Neural cell (in vitro differentiated cells): ENCODE results near the gene TULP1. TPM values are rescaled to one million over a fixed set of nuclear protein-coding genes. Genes with fewer than 3 reads are reported as not detected.

Experiments
- H2AFZ ChIP-seq: fragments of 200-600, 300-800 bp; sonication (generic), shearing (Covaris generic); 2 replicates; pipeline ENCODE4 v1.6.0; 2014; ENCODE audit warnings: low read depth, mild to moderate bottlenecking, antibody characterized with exemption, low read length, moderate library complexity
- H3F3A ChIP-seq: fragments of 200-600 bp; shearing (Covaris generic); 2 replicates; pipeline ENCODE4 v1.6.1; 2016; ENCODE audit warnings: mild to moderate bottlenecking, moderate library complexity, mixed read lengths, antibody characterized with exemption, low read length; ENCODE audit not compliant: insufficient read depth, poor library complexity, severe bottlenecking
- H3K27ac ChIP-seq: fragments of 200-600, 300-800 bp; sonication (generic), shearing (Covaris generic); 2 replicates; pipeline ENCODE4 v1.5.1; 2014; ENCODE audit warnings: mild to moderate bottlenecking, low read length, moderate library complexity
- H3K27me3 ChIP-seq: fragments of 300-800, 200-600 bp; sonication (generic), shearing (Covaris generic); 2 replicates; pipeline ENCODE4 v1.6.0; 2014; ENCODE audit warnings: mild to moderate bottlenecking, low read depth, low read length, moderate library complexity; ENCODE audit not compliant: insufficient read depth
- H3K36me3 ChIP-seq: fragments of 300-800, 200-600 bp; sonication (generic), shearing (Covaris generic); 2 replicates; pipeline ENCODE4 v1.5.1; 2014; ENCODE audit warnings: mild to moderate bottlenecking, antibody characterized with exemption, low read length, moderate library complexity; ENCODE audit not compliant: insufficient read depth
- H3K4me2 ChIP-seq: fragments of 300-800, 200-600 bp; sonication (generic), shearing (Covaris generic); 2 replicates; pipeline ENCODE4 v1.6.0; 2014; ENCODE audit warnings: mild to moderate bottlenecking, low read length
- H3K4me3 ChIP-seq: fragments of 300-800, 200-600 bp; sonication (generic), shearing (Covaris generic); 2 replicates; pipeline ENCODE4 v1.5.1; 2014; ENCODE audit warnings: mild to moderate bottlenecking, low read length, moderate library complexity
- H3K79me2 ChIP-seq: fragments of 200-600 bp; shearing (Covaris generic); replicated peaks from 2 replicates; pipeline ENCODE4 v1.6.0; 2014; ENCODE audit warnings: mild to moderate bottlenecking, low read length, moderate library complexity; ENCODE audit not compliant: insufficient read depth
- H3K9ac ChIP-seq: fragments of 300-800, 200-600 bp; sonication (generic), shearing (Covaris generic); 2 replicates; pipeline ENCODE4 v1.6.1; 2016; ENCODE audit warnings: mild to moderate bottlenecking, low read length, mixed read lengths
- H3K9me2 ChIP-seq: fragments of 200-600 bp; shearing (Covaris generic); 2 replicates; pipeline ENCODE4 v1.6.1; 2016; ENCODE audit warnings: mild to moderate bottlenecking, low read length, mixed read lengths; ENCODE audit not compliant: insufficient read depth
- H3K9me3 ChIP-seq: fragments of 200-600, 300-800 bp; sonication (generic), shearing (Covaris generic); 2 replicates; pipeline ENCODE4 v1.6.1; 2016; ENCODE audit warnings: mild to moderate bottlenecking, mixed run types, low read length, moderate library complexity, mixed read lengths
- H4K20me1 ChIP-seq: fragments of 200-600 bp; shearing (Covaris generic); 2 replicates; pipeline ENCODE4 v1.6.1; 2016; ENCODE audit warnings: mild to moderate bottlenecking, mixed run types; ENCODE audit not compliant: insufficient read depth
- EP300 ChIP-seq: fragments of 450-650 bp; conservative IDR thresholded peaks from 2 replicates; pipeline ENCODE4 v1.6.1; 2014; ENCODE audit warnings: antibody characterized with exemption, mild to moderate bottlenecking, moderate library complexity; ENCODE audit not compliant: poor library complexity, severe bottlenecking
- EZH2 ChIP-seq: fragments of 200-600, 300-800 bp; shearing (Covaris generic), sonication (generic); IDR thresholded peaks from 2 replicates; pipeline ENCODE4 v1.6.1; 2014; ENCODE audit warnings: antibody characterized with exemption, low read length, borderline replicate concordance, mild to moderate bottlenecking; ENCODE audit not compliant: insufficient read depth, poor library complexity, severe bottlenecking
- MXI1 ChIP-seq: fragments of 450-650 bp; conservative IDR thresholded peaks from 2 replicates; pipeline ENCODE4 v1.6.1; 2014; ENCODE audit warnings: antibody characterized with exemption, mild to moderate bottlenecking; ENCODE audit not compliant: poor library complexity, severe bottlenecking
- POLR2AphosphoS5 ChIP-seq: IDR thresholded peaks from 2 replicates; pipeline ENCODE4 v1.6.1; 2012
- RAD21 ChIP-seq: fragments of 450-650 bp; conservative IDR thresholded peaks from 2 replicates; pipeline ENCODE4 v1.6.1; 2014; ENCODE audit warnings: antibody characterized with exemption, mild to moderate bottlenecking, moderate library complexity
- SMC3 ChIP-seq: fragments of 450-650 bp; conservative IDR thresholded peaks from 2 replicates; pipeline ENCODE4 v1.6.1; 2014; ENCODE audit warnings: antibody characterized with exemption, mild to moderate bottlenecking, moderate library complexity; ENCODE audit not compliant: poor library complexity
- TAF1 ChIP-seq: IDR thresholded peaks from 2 replicates; pipeline ENCODE4 v1.6.1; 2012; ENCODE audit warnings: low read depth
- polyA plus RNA-seq: library from polyadenylated mRNA; depleted of rRNA; stranded (reverse); fragments of >200 nt; gene quantifications from 2 replicates; pipeline ENCODE4 v1.2.3, GENCODE V29; 2014
- TF ChIP-seq, protein P1 (sequence below): fragments of 450-650 bp; IDR thresholded peaks from 2 replicates; pipeline ENCODE4 v1.5.1; 2014; ENCODE audit warnings: antibody characterized with exemption, mild to moderate bottlenecking, moderate library complexity; ENCODE audit not compliant: poor library complexity, severe bottlenecking
- TF ChIP-seq, protein P2 (sequence below): IDR thresholded peaks from 2 replicates; pipeline ENCODE4 v1.6.1; 2012; ENCODE audit warnings: borderline replicate concordance

TULP1 gene
- polyA plus RNA-seq, 1 donor from 2014 or later = not detected

DNA sequence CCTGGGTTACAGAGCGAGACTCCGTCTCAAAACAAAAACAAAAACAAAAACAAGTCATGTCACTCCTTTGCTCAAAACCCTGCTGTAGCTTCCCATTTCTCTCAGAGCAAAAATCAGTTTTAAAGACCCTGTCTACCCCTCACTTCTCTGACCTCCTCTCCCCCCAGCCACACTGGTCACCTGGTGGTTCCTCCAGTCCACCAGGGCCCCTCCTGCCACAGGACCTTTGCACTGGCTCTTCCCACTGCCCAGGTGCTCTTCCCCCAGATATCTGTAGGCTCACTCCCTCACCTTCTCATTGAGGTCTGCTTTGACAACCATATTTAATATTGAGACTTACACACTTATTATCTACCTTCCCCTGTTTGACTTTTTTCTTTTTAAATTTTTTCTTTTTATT is 10.9 kb downstream of the TULP1 start:
- Histone ChIP-seq H3K9me3 (no peaks in the 10 kb centered on the region), H3K9ac (no peak overlapping the region), H4K20me1 (no peaks in the 10 kb centered on the region), H3K27me3 (peaks cover 20% of the 10 kb centered on the region), H3K4me3 (no peak overlapping the region), H3K79me2 (no peaks in the 10 kb centered on the region), H3K4me2 (no peak overlapping the region), H2AFZ (no peak overlapping the region), H3K27ac (no peak overlapping the region), H3K9me2 (no peaks in the 10 kb centered on the region), H3F3A (no peaks in the 10 kb centered on the region), H3K36me3 (no peaks in the 10 kb centered on the region)
- TF ChIP-seq MXI1 = no peak

DNA sequence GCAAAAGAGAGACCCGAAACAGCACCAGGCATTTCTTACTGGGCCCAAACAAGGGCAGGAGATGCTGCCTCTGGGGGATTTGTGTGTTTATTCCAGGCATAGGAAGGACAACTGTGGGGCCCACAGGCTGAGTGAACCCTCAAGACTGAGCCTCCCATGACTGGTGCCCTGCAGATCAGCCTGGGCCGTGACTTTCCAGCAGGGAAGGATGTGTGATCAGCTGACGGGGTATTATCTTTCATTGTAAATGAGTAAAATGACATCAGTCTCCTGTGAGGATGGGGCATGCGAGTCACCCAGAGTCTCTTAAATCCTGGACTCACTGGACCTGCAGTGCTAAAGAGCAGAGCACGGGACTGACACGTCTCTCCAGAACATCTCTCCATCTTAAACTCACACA is 11.9 kb downstream of the TULP1 start:
- H3K9ac ChIP-seq = no peak overlapping the region

GRCh38 chr6:35499372-35499771 is 13.3 kb downstream of the TULP1 start:
- H3F3A ChIP-seq = no peaks in the 10 kb centered on the region
- no peaks in the 10 kb centered on the region for H4K20me1 ChIP-seq
- H3K79me2 ChIP-seq = no peaks in the 10 kb centered on the region
- H3K4me2 ChIP-seq = no peak overlapping the region
- H3K27ac ChIP-seq = no peak overlapping the region
- H3K36me3 ChIP-seq = no peaks in the 10 kb centered on the region
- no peak overlapping the region for H3K9ac ChIP-seq
- H3K27me3 ChIP-seq = peaks cover 31% of the 10 kb centered on the region
- H3K9me3 ChIP-seq = no peaks in the 10 kb centered on the region
- no peak overlapping the region for H2AFZ ChIP-seq
- no peak overlapping the region for H3K4me3 ChIP-seq
- no peaks in the 10 kb centered on the region for H3K9me2 ChIP-seq
- no peak for TF ChIP-seq TAF1
- TF ChIP-seq MXI1 = no peak
- no peak for TF ChIP-seq EP300
- TF ChIP-seq EZH2 = no peak
- TF ChIP-seq, protein P1, sequence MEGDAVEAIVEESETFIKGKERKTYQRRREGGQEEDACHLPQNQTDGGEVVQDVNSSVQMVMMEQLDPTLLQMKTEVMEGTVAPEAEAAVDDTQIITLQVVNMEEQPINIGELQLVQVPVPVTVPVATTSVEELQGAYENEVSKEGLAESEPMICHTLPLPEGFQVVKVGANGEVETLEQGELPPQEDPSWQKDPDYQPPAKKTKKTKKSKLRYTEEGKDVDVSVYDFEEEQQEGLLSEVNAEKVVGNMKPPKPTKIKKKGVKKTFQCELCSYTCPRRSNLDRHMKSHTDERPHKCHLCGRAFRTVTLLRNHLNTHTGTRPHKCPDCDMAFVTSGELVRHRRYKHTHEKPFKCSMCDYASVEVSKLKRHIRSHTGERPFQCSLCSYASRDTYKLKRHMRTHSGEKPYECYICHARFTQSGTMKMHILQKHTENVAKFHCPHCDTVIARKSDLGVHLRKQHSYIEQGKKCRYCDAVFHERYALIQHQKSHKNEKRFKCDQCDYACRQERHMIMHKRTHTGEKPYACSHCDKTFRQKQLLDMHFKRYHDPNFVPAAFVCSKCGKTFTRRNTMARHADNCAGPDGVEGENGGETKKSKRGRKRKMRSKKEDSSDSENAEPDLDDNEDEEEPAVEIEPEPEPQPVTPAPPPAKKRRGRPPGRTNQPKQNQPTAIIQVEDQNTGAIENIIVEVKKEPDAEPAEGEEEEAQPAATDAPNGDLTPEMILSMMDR = no peak

More for the DNA sequence above, 11.9 kb downstream of the TULP1 start:
- Histone ChIP-seq H3K9me2 (no peaks in the 10 kb centered on the region), H3K9me3 (no peaks in the 10 kb centered on the region), H3F3A (no peaks in the 10 kb centered on the region), H2AFZ (no peak overlapping the region), H3K27me3 (peaks cover 28% of the 10 kb centered on the region), H3K4me3 (no peak overlapping the region), H3K4me2 (no peak overlapping the region), H3K36me3 (no peaks in the 10 kb centered on the region), H3K79me2 (no peaks in the 10 kb centered on the region), H4K20me1 (no peaks in the 10 kb centered on the region), H3K27ac (no peak overlapping the region)
- TF ChIP-seq, protein P1 = no peak
- TF ChIP-seq EP300 (no peak), EZH2 (no peak), POLR2AphosphoS5 (no peak), MXI1 (no peak), RAD21 (no peak), TAF1 (no peak), SMC3 (no peak)
- TF ChIP-seq, protein P2, sequence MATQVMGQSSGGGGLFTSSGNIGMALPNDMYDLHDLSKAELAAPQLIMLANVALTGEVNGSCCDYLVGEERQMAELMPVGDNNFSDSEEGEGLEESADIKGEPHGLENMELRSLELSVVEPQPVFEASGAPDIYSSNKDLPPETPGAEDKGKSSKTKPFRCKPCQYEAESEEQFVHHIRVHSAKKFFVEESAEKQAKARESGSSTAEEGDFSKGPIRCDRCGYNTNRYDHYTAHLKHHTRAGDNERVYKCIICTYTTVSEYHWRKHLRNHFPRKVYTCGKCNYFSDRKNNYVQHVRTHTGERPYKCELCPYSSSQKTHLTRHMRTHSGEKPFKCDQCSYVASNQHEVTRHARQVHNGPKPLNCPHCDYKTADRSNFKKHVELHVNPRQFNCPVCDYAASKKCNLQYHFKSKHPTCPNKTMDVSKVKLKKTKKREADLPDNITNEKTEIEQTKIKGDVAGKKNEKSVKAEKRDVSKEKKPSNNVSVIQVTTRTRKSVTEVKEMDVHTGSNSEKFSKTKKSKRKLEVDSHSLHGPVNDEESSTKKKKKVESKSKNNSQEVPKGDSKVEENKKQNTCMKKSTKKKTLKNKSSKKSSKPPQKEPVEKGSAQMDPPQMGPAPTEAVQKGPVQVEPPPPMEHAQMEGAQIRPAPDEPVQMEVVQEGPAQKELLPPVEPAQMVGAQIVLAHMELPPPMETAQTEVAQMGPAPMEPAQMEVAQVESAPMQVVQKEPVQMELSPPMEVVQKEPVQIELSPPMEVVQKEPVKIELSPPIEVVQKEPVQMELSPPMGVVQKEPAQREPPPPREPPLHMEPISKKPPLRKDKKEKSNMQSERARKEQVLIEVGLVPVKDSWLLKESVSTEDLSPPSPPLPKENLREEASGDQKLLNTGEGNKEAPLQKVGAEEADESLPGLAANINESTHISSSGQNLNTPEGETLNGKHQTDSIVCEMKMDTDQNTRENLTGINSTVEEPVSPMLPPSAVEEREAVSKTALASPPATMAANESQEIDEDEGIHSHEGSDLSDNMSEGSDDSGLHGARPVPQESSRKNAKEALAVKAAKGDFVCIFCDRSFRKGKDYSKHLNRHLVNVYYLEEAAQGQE = no peak
